Measurements from ENCODE around the gene BABAM2.

Gene BABAM2

GRCh38 chr2:28339516-28340175 is 449.1 kb downstream of the BABAM2 start:
- no peak for DNase-seq

- no peak for DNase-seq
Measured at GRCh38 chr2:28340312-28341202, 450.0 kb downstream of the BABAM2 start.

GRCh38 chr2:28341208-28341891 is 450.8 kb downstream of the BABAM2 start:
- DNase-seq: no peak

- DNase-seq: no peak
Measured at GRCh38 chr2:28342081-28342967, 451.8 kb downstream of the BABAM2 start.

- DNase-seq: no peak
Measured at GRCh38 chr2:28343184-28343942, 452.8 kb downstream of the BABAM2 start.

GRCh38 chr2:28343971-28344715 is 453.6 kb downstream of the BABAM2 start:
- DNase-seq: no peak

- no peak for DNase-seq
Measured at GRCh38 chr2:28344756-28345373, 454.3 kb downstream of the BABAM2 start.

GRCh38 chr2:28345619-28346018 is 455.1 kb downstream of the BABAM2 start:
- DNase-seq: no peak

GRCh38 chr2:28346587-28346986 is 456.1 kb downstream of the BABAM2 start:
- no peak for DNase-seq

- DNase-seq: no peak
Measured at GRCh38 chr2:28347193-28347592, 456.7 kb downstream of the BABAM2 start.

GRCh38 chr2:28347596-28347995 is 457.1 kb downstream of the BABAM2 start:
- no peak for DNase-seq

- DNase-seq: no peak
Measured at GRCh38 chr2:28348149-28348567, 457.6 kb downstream of the BABAM2 start.

- no peak for DNase-seq
Measured at GRCh38 chr2:28348921-28349320, 458.4 kb downstream of the BABAM2 start.

- no peak for DNase-seq
Measured at GRCh38 chr2:28349546-28350165, 459.1 kb downstream of the BABAM2 start.

GRCh38 chr2:28350196-28350595 is 459.7 kb downstream of the BABAM2 start:
- DNase-seq: no peak

GRCh38 chr2:28350791-28351285 is 460.3 kb downstream of the BABAM2 start:
- no peak for DNase-seq

- no peak for DNase-seq
Measured at GRCh38 chr2:28351621-28352020, 461.1 kb downstream of the BABAM2 start.

GRCh38 chr2:28352104-28352503 is 461.6 kb downstream of the BABAM2 start:
- DNase-seq: no peak

- no peak for DNase-seq
Measured at GRCh38 chr2:28352610-28353195, 462.2 kb downstream of the BABAM2 start.
